B cell (primary cell): Measurements from ENCODE around the gene MAGIX.

Experiments
- EZH2 ChIP-seq: IDR thresholded peaks from 2 replicates; pipeline ENCODE4 v1.6.1; 2012; ENCODE audit warnings: borderline replicate concordance, low read depth, mild to moderate bottlenecking, moderate library complexity, low read length; ENCODE audit not compliant: insufficient read depth, poor library complexity, severe bottlenecking
- TF ChIP-seq, protein P1 (sequence below): fragments of 200-600 bp; IDR thresholded peaks from one replicate; pipeline ENCODE4 v1.8.0; 2022; ENCODE audit warnings: antibody characterized with exemption, mild to moderate bottlenecking

DNA sequence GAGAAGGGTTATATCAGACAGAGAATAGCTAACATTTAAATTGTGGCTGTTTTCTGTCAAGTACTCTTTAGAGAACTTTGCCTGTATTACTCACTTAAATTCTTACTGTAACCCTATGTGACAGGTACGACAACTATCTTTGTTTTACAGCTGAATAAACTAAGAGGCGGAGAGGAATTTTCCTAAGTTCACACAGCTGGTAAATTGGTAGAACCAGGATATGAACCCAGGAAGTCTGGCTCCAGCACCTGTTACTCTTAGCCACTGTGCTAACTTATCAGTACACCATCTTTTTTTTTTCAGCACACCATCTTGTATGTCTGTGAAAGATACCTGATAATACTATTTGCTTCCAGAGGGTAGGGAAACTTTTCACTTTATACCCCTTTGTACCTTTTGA, 39.5 kb downstream of the MAGIX start:
- TF ChIP-seq, protein P1, sequence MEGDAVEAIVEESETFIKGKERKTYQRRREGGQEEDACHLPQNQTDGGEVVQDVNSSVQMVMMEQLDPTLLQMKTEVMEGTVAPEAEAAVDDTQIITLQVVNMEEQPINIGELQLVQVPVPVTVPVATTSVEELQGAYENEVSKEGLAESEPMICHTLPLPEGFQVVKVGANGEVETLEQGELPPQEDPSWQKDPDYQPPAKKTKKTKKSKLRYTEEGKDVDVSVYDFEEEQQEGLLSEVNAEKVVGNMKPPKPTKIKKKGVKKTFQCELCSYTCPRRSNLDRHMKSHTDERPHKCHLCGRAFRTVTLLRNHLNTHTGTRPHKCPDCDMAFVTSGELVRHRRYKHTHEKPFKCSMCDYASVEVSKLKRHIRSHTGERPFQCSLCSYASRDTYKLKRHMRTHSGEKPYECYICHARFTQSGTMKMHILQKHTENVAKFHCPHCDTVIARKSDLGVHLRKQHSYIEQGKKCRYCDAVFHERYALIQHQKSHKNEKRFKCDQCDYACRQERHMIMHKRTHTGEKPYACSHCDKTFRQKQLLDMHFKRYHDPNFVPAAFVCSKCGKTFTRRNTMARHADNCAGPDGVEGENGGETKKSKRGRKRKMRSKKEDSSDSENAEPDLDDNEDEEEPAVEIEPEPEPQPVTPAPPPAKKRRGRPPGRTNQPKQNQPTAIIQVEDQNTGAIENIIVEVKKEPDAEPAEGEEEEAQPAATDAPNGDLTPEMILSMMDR = no peak
- TF ChIP-seq EZH2 = no peak
